Glomerular endothelial cell (primary cell): ENCODE data around the gene JMJD8. TPM values are rescaled to one million over a fixed set of nuclear protein-coding genes. Genes with fewer than 3 reads are reported as not detected.

Experiments used
- DNase-seq: peaks from one replicate; pipeline ENCODE4 v3.0.0-alpha.2; 2011; ENCODE audit warnings: low read depth, low spot score; ENCODE audit errors: extremely low read depth
- total RNA-seq: library from RNA; depleted of rRNA; stranded (reverse); fragments of >200 nt; gene quantifications from 2 replicates; pipeline ENCODE4 v1.2.3, GENCODE V29; 2015

JMJD8 gene, protein sequence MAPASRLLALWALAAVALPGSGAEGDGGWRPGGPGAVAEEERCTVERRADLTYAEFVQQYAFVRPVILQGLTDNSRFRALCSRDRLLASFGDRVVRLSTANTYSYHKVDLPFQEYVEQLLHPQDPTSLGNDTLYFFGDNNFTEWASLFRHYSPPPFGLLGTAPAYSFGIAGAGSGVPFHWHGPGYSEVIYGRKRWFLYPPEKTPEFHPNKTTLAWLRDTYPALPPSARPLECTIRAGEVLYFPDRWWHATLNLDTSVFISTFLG
- total RNA-seq: 60.4 and 70.8 TPM in 2 replicates

DNA sequence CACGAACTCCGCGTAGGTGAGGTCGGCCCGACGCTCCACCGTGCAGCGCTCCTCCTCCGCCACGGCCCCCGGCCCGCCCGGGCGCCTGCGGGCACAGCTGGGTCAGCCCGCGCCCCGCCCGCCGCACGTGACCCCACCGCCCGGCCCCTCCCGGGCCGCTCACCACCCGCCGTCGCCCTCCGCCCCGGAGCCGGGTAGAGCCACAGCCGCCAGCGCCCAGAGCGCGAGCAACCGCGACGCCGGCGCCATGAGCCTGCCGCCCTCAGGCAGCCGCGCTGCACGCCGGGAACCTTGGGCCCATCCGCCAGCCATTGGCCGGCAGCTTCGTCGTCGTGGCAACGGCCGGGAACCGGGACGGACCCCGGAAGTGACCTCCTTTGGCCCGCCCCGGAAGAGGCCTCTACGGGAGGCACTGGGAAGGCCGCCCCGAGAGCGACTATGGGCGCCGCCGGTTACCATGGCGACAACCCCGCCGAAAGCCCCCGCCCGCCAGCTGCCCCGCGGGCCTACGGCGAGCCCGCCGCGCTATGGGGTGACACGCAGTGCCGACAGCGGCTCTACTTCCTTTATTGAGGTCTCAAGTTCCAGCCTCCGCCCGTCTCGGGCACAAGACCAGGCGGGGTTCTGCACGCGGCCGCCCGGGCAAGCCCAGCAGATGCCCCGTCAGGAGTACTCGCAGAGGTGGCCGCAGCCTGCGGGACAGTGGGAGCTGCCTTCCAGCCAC lies at the start of gene JMJD8:
TSS of gene JMJD8 (minus strand) at position 264 of the 724 bp plus-strand sequence. CDS start at position 249, 15 bp downstream.
- DNase-seq: no peak

DNA sequence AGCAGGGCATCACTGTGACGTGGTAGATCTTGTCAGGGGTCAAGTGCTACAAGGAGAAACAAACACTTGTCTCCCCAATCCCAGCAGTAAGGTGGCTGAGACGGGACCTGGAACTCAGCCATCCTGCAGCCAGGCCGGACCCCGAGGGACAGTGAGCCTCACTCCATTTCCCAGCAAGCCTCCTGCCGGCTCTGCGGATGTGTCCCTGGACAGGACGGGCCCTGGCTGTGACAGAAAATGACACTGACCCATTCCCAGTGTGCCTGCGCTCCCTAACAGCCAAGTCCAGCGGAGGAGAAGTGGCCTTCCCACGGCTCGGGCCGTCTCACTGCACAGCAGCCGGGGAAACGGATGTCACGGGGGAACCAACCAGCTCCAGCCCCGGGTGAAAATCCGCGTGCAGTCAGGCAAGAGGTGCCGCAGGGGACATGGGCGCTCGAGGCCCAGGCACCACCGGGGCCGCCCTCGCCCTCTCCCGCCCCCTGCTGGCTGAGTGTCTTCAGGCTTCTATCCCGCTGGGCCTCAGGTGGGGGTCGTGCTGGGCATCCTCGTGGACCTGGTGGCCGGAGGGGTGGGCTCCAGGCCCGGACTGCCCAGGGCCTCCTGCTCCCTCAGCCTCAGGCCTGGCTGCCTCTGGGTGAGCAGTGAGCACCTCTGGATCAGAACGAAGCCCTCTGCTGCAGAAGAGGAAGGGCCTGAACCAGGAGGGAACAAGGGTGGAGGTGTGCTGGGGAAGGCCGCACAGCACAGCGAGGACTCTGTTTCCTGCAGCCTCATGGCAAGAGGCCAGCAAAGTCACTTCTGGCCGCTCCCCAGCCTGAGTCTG lies 49.5 kb upstream of the JMJD8 start:
- DNase-seq: no peak

DNA sequence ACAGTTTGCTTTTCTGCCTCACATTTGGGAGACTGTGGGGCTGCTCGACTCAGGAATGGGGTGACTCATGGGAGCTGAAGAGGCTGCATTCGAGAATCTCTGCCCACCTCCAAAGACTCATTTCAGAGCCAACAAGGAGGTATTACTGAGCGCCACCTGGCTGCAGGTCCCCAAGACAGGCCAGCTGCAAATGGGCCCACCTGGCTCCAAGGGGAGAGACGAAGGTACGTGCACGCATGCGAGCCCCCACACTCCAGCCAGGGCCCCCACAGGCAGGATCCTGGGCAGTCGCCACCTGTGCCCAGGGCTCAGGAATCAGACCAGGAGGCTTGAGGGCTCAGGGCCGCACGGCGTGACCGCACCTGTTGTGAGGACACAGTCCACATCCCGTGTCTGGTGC lies 48.8 kb upstream of the JMJD8 start:
- DNase-seq: no peak

DNA sequence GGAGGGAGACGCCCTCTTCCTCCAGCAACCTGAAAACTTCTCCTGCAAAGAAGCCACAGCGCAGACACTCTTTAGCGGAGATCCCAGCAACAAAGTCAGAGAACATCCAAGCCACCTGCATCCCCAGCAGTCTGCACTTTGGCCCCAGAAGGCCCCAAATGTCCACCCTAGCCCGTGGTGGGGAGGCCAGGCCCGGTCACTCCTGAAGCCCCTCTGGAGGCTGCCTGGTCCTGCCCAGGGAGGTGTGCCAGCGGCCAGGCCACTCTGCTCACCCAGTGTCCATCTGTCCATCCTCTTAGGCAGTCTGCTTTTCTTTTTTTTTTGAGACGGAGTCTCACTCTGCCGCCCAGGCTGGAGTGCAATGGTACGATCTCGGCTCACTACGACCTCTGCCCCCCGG lies 48.2 kb upstream of the JMJD8 start:
- DNase-seq: no peak

DNA sequence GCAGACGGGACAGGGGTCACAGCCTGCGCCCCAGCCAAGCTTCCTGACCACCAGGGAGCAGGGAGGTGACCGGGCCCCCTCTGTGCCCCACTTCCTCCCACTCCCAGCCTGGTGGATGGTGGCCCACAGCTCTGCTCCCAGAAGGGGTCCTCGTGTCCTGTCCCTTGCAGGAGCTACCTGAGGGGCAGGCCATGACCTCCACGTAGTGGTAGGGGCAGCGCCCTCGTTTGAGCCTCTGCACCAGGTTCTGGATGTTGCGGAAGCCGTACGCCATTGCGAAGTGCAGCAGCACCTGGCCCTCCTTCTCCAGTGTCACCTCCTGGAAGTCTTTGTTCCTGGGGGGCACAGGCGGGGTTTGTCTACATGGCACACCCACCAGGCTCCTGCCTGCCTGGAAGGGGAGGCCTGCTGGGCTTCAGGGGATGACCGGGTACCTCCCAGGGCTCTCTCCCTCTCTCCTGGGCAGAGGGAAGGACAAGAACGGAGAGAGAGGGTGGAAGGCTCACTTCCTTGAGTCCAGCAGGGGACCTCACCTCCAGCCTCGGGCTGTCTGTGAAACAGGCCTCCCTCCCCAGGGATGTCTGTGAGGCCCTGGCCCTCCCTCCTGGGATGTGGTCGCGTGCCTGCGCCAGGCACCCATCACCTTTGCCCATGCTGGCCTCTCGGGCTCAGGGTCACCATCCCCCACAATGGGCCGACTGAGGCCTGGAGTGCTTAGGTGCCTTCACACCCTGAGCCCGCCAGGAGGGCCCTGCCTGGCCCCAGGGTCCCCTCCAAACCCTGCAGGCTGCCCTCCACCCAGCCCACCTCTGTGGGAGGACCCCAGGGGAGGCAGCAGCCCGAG lies 46.8 kb upstream of the JMJD8 start:
- DNase-seq: no peak

DNA sequence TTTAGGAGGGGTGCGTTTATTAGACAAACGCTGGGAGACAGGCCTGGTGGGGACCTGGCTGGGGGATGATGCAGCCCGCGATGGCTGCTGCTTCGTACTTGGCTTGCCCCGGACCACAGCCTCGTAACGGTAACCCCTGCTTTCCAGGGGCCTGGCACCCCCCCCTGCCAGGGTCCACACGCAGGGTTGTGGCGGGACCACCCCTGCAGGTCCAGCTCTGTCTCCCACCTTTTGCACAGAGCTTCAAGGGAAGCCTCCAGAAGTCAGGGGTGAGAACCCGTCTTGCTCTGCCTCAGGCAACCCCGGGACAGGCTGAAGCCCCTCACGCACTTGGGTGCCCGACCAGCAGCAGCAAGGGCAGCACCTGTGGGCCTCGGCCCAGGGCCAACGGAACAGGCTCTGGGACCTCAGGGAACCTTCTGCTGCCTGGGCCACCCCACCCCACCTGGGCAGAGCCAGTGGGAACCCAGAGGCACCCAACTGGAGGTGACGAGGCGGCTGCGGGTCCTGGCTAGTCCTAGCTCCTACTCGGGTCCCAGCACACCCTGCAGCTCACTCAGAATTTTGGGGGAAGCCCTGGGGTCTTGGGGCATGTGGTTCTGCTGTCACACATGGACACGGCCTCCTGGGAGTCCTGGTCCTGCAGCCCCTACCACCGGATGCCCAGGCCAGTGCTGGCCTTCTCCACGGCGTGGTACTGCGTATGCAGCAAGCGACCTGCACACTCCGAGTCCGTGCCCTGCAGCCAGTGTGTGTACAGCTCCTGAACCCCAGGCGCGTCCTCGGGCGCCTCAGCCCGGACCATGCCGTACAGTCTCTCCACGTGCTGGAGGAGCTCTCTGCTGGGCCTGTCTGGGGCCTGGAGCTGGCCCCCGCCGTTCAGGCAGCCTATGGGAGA lies 45.9 kb upstream of the JMJD8 start:
- no peak for DNase-seq

DNA sequence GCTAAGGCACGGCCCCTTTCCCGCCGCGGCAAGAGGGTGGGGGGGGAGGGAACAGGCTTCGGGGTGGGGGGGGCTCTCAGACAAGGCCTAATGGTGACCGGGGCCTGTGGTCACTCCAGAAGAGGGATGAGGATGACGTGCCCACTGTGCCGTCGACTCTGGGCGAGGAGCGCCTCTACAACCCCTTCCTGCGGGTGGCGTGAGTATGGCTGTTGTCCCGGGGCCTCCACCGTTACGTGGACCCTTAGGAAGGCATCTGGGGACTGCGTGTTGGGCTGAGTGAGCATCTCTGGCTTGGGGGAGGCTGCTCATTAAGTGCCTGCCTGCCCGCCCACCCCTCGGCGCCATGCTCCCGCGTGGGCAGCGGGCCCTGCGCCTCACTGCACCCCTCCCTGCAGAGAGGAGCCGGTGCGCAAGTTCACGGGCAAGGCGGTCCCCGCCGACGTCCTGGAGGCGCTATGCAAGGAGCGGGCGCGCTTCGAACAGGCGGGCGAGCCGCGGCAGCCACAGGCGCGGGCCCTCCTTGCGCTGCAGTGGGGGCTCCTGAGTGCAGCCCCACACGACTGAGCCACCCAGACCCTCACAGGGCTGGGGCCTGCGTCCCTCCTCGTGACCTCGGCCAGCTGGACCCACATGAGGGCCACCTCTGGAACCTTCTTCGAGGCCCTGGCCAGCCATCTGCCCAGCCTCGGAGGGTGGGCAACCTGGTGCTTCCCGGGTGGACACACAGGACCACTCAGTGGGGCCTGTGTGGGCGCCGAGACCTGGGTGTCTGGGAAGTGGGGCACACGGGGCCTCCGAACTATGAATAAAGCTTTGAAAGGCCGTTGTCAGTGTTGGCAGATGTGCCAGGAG lies 45.0 kb upstream of the JMJD8 start:
- DNase-seq: no peak

DNA sequence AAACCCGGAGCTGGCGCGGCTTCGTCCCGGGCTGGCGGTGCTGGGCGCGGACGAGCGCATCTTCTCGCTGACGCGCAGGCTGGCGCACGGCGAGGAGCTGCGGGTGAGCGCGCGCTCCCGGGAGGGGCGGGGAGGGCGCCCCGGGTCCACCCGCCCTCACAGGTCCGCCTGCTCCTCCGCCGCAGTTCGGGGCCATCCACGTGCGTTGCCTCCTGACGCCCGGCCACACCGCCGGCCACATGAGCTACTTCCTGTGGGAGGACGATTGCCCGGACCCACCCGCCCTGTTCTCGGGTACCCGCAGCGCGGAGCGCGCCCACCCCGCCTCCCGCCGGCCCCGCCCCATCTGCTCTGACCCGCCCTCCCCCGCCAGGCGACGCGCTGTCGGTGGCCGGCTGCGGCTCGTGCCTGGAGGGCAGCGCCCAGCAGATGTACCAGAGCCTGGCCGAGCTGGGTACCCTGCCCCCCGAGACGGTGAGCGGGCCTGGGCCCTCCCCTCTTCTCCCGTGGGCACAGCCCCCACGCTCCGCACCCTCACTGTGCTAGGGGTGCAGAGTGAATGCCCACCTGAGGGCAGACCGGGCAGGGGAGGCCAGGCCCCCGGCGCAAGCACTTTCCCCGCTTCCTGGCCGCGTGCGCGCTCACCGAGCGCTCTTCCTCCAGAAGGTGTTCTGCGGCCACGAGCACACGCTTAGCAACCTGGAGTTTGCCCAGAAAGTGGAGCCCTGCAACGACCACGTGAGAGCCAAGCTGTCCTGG lies 44.2 kb upstream of the JMJD8 start:
- DNase-seq: no peak

DNA sequence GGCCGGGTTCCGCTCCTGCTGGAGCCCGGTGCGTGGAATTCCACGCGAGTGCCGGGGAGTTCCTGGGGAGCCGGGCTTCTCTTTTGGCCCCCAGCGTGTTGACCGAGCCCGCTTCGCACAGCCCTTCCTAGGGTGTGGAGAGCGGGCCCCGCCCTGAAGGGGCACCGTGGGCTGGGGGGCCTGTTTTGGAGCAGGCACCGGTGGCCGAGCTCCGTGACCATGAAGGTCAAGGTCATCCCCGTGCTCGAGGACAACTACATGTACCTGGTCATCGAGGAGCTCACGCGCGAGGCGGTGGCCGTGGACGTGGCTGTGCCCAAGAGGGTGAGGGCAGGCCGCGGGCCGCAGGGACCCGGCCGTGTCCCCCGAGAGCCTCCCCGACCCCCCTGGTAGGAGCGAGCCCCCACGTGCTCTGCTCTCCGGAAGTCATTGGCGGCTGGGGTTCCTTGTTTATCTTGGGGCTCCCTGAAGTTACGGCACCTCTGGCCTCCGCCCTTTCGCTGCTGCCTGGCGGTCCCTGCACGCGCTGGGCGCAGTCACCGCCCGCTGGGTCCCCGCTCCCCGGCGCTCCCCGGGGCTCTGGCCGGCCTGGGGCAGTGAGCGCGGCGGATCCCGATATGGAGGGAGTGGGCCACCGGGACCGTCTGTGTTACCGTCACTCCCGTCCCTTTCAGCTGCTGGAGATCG lies 43.3 kb upstream of the JMJD8 start:
- no peak for DNase-seq

DNA sequence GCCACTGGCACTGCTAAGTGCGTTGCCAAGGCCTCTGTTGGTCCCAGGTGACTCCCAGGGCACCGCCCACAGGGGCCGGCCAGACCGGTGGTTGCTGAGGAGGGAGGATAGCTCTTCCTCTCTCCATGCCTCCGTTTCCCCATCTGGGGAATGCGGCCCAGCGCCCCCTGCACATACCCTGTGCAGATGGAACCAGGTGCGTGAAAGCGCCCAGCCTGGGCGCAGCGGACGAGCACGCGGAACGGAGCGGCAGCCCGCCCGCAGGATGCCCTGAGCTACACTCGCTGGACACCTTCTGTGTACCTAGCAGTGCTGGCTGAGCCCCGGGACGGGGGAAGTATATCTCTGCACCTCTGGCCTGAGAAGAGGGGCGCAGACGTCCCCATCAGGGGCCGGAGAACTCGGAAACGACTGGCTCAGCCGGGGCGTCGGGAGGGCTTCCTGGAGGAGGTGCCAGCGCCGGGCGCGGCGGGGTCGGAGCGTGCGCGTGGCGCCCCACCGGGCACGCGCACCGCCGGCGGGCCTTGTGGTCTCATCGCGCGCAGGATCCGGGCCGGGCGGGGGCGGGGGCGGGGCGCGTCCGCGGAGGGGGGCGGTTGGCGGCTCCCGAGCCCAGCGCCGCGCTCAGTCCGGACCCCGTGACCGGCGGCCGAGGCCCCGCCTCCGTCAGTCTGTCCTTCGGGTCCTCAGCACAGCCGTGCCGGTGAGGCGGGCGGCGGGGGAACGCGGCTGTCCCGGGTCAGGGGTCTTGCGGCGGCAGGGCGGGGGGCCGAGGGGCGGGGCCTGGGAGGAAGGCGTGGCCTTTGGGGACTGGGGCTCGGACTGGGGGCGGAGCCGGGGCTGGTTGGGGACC lies 42.5 kb upstream of the JMJD8 start, which contains the start of the genes CCDC78 and HAGHL:
TSS of gene CCDC78 (minus strand) at position 6 of the 853 bp plus-strand sequence. CDS start 76 bp downstream, outside the sequence.
TSS of gene HAGHL (plus strand) at position 669 of the 853 bp plus-strand sequence. CDS start 404 bp downstream, outside the sequence.
- DNase-seq: no peak

DNA sequence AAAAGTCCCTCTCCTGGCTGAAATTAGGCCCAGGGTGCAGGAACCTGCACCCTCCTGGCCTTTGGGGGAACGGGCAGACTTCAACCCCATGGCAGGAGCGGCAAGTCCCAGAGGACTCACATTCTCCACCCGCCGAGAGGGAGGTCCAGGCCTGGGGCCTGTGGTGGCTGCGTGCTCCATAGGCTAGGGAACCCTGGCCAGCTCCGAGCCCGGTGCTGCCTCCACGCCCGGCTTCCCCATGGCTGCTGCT lies 42.0 kb upstream of the JMJD8 start:
- DNase-seq: no peak

DNA sequence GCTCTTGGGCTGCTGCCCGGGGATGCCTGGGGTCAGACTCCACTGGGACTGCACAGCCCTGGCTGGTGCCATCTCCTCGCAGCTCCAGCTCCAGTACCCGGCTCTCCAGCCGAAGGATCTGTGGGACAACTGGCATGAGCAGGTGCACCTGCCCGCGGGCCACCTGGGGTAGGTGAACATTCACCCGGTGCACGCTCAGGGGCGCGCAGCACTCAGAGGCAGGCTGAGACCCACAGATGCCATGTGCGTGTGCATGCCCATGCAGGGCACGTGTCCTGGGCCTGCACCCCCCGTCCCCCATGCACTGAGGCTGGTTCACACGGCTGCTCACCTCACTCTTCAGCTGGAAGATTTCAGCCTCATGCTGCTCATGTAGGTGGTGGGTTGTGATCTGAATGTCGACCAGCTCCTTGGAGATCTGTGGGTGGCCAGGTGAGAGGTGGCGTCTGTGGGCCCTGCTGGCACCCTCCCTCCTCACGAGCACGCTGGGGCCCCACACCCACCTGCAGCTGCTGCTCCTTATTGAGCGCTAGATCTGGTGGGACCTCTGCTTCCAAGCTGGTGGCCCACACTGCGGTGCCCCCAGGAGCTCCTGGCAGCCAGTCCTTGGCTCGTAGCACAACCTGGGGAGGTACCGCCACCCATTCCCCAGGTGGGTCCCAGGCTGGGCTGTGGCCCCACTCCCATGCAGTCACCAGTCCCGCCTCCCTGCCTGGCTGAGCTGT lies 41.5 kb upstream of the JMJD8 start:
- DNase-seq: no peak

DNA sequence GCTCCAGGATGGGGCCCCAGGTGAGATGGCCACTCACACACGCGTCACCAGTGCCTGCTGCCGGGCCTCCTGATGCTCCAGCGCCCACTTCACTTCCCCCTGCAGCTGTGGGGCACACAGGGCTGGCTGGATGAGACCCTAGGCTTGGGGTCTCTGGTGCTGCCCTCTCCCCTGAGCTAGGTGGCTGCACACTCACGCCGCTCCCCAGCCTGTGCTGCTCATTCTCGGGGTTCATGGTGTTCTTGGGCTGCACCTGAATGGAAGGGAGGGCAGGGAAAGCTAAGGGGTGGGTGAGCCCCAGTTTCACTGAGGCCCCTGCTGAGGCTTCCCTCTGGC lies 40.9 kb upstream of the JMJD8 start:
- no peak for DNase-seq

DNA sequence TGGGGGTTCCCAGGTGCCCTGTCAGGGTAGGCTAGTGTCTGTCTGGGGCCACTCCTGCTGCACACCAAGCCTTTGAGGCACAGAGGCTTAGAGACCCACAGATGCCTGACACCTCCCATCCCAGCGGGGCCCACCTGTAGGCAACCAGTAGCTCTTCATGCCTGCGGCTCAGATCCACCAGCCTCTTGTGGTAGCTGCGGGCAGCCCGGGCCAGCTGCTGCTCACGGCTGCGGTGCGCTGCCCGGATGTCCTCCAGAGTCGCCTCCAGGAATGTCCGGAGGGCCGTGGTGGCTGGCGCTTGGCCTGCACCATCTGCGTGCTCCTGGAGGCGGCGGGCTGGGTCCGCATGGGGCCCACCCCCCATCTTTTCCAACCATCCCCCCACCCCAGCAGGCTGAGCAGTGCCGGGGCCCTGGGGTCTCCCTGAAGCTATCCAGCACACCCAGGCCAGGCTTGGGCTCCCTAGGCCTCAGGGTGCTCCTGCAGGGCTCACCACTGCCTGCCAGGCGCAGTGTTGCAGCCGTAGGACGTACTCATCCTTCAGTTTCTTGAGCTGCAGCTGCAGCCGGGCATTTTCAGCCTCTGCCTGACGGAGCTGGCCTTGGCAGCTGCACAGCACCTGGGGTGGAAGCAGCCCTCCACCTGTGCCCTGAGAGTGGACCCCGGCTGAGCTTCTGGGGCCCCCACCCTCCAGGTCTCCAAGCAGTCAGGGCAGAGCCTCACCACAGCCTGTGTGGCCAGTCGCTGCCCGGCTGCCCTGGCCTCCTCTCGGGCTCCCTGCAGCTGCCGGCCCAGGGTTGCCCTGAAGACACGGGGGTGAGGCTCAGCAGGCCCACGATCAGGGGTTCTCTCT lies 40.3 kb upstream of the JMJD8 start:
- no peak for DNase-seq

DNA sequence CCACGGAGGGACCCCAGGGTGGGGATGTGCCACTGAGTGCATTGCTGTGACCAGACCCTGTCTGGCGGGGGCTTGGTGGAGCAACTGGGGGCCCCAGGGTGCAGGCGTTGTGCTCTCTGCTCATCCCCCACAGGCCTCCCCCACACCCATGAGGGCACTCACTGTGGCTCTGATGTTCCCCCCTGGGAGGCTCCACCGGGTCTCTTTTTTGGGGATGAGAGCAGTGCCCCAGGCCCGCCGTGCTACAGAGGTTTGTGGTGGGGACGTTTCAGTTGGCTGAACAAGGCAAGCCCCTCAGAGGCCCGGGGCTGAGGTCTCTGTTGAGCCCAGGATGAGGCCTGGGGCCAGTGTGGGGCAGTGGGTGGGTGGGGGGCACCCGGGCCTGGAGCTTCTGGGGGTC lies 39.6 kb upstream of the JMJD8 start:
- DNase-seq: no peak
